Activated CD4-positive, alpha-beta T cell treated with anti-CD3 and anti-CD28 coated beads, Interleukin-2, amount 50 U/mL, for 4 hours (primary cell): Measurements from ENCODE around the gene DBF4B.
"Not testable (repeated sequence)": the region's sequence is repeated elsewhere in the genome, so short reads cannot be mapped to it uniquely, and the experiment has no call there.

Experiments
- DNase-seq, 2 experiments: peaks; one replicate each; pipeline ENCODE4 v3.0.0-alpha.2; 2020

The DBF4B gene

GRCh38 chr17:44708401-44709263 lies at the start of gene DBF4B:
DBF4B (plus strand) TSS chr17:44708665; CDS start chr17:44708821, 156 bp downstream.
- peak; percentile 80 to 81 for DNase-seq

GRCh38 chr17:44661835-44662234 lies 46.6 kb upstream of the DBF4B start:
- DNase-seq: no peak

GRCh38 chr17:44663095-44663494 lies 45.4 kb upstream of the DBF4B start:
- no peak for DNase-seq

GRCh38 chr17:44664867-44665266 lies 43.6 kb upstream of the DBF4B start:
- no peak for DNase-seq

GRCh38 chr17:44666006-44666405 lies 42.5 kb upstream of the DBF4B start:
- no peak for DNase-seq

GRCh38 chr17:44672479-44673093 lies 35.9 kb upstream of the DBF4B start:
- DNase-seq: no peak

GRCh38 chr17:44673893-44674292 lies 34.6 kb upstream of the DBF4B start:
- DNase-seq: no peak

- DNase-seq: no peak
Observed at GRCh38 chr17:44677136-44677535, 31.3 kb upstream of the DBF4B start.

- DNase-seq: not testable (repeated sequence)
Observed at GRCh38 chr17:44683303-44683702, 25.2 kb upstream of the DBF4B start.

- DNase-seq: no peak
Observed at GRCh38 chr17:44687756-44688155, 20.7 kb upstream of the DBF4B start.

GRCh38 chr17:44688200-44688599 lies 20.3 kb upstream of the DBF4B start:
- no peak for DNase-seq

- DNase-seq: peak in 1 of 2 experiments; percentile 2
Observed at GRCh38 chr17:44688675-44689476, 19.6 kb upstream of the DBF4B start.

- DNase-seq: peak; percentile 88 to 89
Observed at GRCh38 chr17:44689477-44690217, 18.8 kb upstream of the DBF4B start, which contains the start of gene CCDC43. CCDC43 (minus strand) TSS chr17:44689776; CDS start chr17:44689753, 23 bp downstream.

- not testable (repeated sequence) for DNase-seq
Observed at GRCh38 chr17:44690746-44691306, 17.6 kb upstream of the DBF4B start.

- no peak for DNase-seq
Observed at GRCh38 chr17:44693609-44694008, 14.9 kb upstream of the DBF4B start.

GRCh38 chr17:44700288-44700687 lies 8.2 kb upstream of the DBF4B start:
- DNase-seq: not testable (repeated sequence)

- no peak for DNase-seq
Observed at GRCh38 chr17:44707755-44708400, 587 bp upstream of the DBF4B start.

- DNase-seq: no peak
Observed at GRCh38 chr17:44719444-44719843, 11.0 kb downstream of the DBF4B start.

- no peak for DNase-seq
Observed at GRCh38 chr17:44722254-44722653, 13.8 kb downstream of the DBF4B start.

- not testable (repeated sequence) for DNase-seq
Observed at GRCh38 chr17:44726121-44726520, 17.7 kb downstream of the DBF4B start.

- DNase-seq: no peak
Observed at GRCh38 chr17:44733753-44734152, 25.3 kb downstream of the DBF4B start.

- DNase-seq: no peak
Observed at GRCh38 chr17:44734272-44734671, 25.8 kb downstream of the DBF4B start.
